ENCODE data around the gene GSDME. TPM values are rescaled to one million over a fixed set of nuclear protein-coding genes. Genes with fewer than 3 reads are reported as not detected.

GSDME gene
- total RNA-seq, 1 donor from 2014 or later: 5.6 TPM

DNA sequence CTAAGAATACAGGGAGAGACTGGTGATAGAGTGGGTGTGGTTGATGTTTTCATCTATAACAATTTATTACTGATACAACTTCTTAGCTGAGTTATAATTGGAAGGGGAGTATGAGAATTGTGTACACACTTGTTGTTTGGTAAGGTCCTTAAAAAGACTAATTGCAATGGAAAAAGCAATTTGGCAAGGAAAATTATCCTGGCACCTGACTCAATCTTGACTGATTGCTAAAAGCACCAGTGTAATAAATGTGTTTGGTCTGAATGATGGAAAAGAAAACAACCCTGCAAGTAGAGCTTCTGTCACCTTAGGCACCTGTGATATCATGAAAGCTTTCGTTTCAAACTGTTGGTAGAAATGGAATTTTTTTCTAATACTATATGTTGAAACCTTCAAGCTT is 6.7 kb upstream of the GSDME start:
- TF ChIP-seq, protein P1, sequence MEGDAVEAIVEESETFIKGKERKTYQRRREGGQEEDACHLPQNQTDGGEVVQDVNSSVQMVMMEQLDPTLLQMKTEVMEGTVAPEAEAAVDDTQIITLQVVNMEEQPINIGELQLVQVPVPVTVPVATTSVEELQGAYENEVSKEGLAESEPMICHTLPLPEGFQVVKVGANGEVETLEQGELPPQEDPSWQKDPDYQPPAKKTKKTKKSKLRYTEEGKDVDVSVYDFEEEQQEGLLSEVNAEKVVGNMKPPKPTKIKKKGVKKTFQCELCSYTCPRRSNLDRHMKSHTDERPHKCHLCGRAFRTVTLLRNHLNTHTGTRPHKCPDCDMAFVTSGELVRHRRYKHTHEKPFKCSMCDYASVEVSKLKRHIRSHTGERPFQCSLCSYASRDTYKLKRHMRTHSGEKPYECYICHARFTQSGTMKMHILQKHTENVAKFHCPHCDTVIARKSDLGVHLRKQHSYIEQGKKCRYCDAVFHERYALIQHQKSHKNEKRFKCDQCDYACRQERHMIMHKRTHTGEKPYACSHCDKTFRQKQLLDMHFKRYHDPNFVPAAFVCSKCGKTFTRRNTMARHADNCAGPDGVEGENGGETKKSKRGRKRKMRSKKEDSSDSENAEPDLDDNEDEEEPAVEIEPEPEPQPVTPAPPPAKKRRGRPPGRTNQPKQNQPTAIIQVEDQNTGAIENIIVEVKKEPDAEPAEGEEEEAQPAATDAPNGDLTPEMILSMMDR (IDR thresholded peaks at IDR 0.05; ENCODE audit: borderline replicate concordance): no peak
- no peak for DNase-seq
- Histone ChIP-seq H3K36me3 (no peaks in the 10 kb centered on the region), H3K27me3 (ENCODE audit: low read depth) (no peaks in the 10 kb centered on the region), H3K4me1 (peaks cover 14% of the 10 kb centered on the region), H3K27ac (replicated peaks) (no peak overlapping the region), H3K4me3 (no peak overlapping the region), H3K9me3 (replicated peaks) (no peaks in the 10 kb centered on the region)
- intact Hi-C loops (cut with micrococcal nuclease): no loop called here

DNA sequence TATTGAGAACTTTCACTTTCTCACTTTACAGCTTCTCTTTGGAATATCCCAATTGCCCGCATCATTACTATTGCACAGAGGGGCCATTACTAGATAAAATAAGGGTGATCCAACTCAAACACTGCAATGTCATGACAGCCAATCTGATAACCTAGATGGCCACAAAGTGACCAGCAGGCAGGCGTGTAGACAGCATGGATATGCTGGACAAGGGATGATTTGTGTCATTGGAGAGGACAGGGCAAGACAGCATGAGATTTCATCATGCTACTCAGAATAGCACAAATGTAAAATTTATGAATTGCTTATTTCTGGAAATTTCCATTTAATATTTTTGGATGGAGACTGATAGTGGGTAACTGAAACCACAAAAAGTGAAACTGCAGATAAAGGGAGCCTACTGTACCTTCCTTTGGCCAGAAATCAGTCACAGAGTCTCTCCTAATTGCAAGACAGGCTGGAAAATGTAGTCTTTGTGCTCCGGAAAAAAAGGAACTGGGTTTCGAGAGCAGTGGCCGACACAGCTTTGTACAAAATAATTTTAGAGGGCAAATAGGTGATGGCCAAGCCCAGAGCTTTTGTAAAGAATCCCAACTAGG is 6.1 kb upstream of the GSDME start:
- no peak for DNase-seq
- TF ChIP-seq, protein P1 (IDR thresholded peaks at IDR 0.05; ENCODE audit: borderline replicate concordance): no peak
- peaks cover 18% of the 10 kb centered on the region for H3K4me1 ChIP-seq
- H3K36me3 ChIP-seq: no peaks in the 10 kb centered on the region
- no peaks in the 10 kb centered on the region for H3K9me3 ChIP-seq (replicated peaks)
- no peak overlapping the region for H3K27ac ChIP-seq (replicated peaks)
- intact Hi-C loops (cut with micrococcal nuclease): no loop called here
- no peaks in the 10 kb centered on the region for H3K27me3 ChIP-seq (ENCODE audit: low read depth)
- H3K4me3 ChIP-seq: no peak overlapping the region

DNA sequence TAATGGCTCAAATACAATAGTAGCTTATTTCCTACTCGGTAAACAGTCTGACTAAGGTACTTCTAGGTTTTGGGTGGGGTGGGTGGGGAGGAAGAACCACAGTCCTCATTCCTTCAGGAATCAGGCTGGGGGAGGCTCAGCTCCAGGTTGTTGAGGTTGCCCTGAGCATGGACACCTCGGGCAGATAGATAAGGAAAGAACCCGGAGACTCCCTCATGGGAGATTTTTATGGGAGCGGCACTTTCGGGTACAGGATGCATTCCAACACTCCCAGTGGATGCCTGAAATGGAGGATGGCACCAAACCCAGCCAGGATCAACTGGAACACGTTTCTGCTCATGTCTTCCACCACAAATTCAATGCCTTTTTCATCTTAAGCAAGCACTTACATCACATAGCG is 5.5 kb upstream of the GSDME start:
- H3K9me3 ChIP-seq (replicated peaks): no peaks in the 10 kb centered on the region
- H3K4me3 ChIP-seq: no peak overlapping the region
- TF ChIP-seq, protein P1 (IDR thresholded peaks at IDR 0.05; ENCODE audit: borderline replicate concordance): no peak
- H3K27me3 ChIP-seq (ENCODE audit: low read depth): no peaks in the 10 kb centered on the region
- H3K4me1 ChIP-seq: peaks cover 24% of the 10 kb centered on the region
- H3K36me3 ChIP-seq: no peaks in the 10 kb centered on the region
- intact Hi-C loops (cut with micrococcal nuclease): no loop called here
- H3K27ac ChIP-seq (replicated peaks): no peak overlapping the region
- no peak for DNase-seq

DNA sequence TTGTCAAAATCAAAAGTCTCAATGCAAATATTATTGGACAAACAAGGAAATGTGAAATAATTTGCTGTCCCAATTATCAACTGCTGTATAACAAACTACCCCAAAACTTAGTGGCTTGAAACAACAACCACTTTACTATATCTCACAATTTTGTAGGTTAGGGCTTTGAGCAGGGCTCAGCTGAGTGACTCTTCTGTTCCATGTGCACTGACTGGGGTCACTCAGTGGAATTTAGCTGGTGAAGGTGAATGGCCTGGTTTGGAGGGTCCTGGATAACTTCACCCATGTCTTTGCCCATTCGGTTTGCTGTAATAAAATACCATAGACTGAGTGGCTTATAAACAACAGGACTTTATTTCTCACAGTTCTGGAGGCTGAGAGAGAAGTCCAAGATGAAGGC is 3.7 kb upstream of the GSDME start:
- TF ChIP-seq, protein P1 (IDR thresholded peaks at IDR 0.05; ENCODE audit: borderline replicate concordance): no peak
- H3K4me3 ChIP-seq: no peak overlapping the region
- no peaks in the 10 kb centered on the region for H3K36me3 ChIP-seq
- DNase-seq: no peak
- intact Hi-C loops (cut with micrococcal nuclease): no loop called here
- H3K4me1 ChIP-seq: peaks cover 38% of the 10 kb centered on the region
- no peaks in the 10 kb centered on the region for H3K9me3 ChIP-seq (replicated peaks)
- H3K27ac ChIP-seq (replicated peaks): no peak overlapping the region
- H3K27me3 ChIP-seq (ENCODE audit: low read depth): no peaks in the 10 kb centered on the region

DNA sequence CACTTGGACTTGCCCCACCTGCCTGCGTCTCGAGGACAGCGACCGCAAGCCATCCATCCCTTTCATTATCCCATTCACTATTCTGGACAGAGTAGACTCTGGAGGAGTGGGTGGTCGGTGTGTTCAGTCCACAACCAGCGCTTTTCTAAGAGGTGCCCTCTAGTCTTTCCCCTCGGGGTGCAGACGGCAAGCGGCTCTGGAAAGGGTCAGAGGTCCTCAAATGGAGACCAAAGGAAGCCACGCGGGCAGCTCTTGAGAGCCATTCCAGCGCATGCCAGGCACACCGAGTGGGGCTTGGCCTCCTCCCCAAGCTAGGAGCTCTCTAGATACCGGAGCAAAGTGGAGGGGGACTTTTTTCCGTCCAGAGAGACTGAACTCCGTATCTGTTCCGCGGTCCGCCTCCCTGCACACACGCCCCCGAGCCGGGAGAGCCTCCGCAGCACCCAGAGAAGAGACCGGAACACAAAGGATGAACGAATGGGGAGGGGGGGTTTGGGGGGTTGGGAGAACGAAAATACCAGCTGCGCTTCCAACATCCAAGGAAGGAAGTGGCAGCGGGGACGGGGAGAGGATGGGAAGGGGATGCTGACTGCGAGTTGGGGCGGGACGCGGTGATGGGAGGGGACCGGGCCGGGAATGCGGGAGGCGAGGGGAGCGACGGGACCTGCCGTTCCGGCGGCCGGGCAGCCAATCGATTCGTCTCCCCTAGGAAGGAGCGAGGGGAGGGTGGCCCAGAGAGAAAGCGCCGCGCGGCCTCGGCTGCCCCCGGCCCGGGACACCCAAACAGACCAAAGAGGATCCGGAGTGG is 515 bp downstream of the GSDME start:
- H3K9me3 ChIP-seq (replicated peaks): no peaks in the 10 kb centered on the region
- H3K4me1 ChIP-seq: peaks cover 24% of the 10 kb centered on the region
- H3K27ac ChIP-seq (replicated peaks): peak overlapping the region; percentile 86
- peak overlapping the region; percentile 83 for H3K4me3 ChIP-seq
- peak; percentile 68 for DNase-seq
- intact Hi-C loops (cut with micrococcal nuclease): no loop called here
- TF ChIP-seq, protein P1 (IDR thresholded peaks at IDR 0.05; ENCODE audit: borderline replicate concordance): no peak
- no peaks in the 10 kb centered on the region for H3K27me3 ChIP-seq (ENCODE audit: low read depth)
- H3K36me3 ChIP-seq: no peaks in the 10 kb centered on the region

Measured in left ventricle myocardium inferior (tissue), 1 donor.